ENCODE measurements around the gene CYFIP2.

GRCh38 chr5:157347301-157348048 is 81.6 kb downstream of the CYFIP2 start:
- no peak for TF ChIP-seq POLR2A (IDR thresholded peaks at IDR 0.05; ENCODE audit: low read depth, low read length)
- no peak for TF ChIP-seq TAF1 (IDR thresholded peaks at IDR 0.05; ENCODE audit: borderline replicate concordance, low read depth, low read length)
- no peak for TF ChIP-seq POLR2AphosphoS5 (IDR thresholded peaks at IDR 0.05; ENCODE audit: low read depth, low read length)
